ENCODE results near the gene LRATD1. TPM values are rescaled to one million over a fixed set of nuclear protein-coding genes. Genes with fewer than 3 reads are reported as not detected.
A peak's percentile ranks its signal among the peaks of the same experiment; 100 is the strongest.

LRATD1 gene
- total and polyA plus RNA-seq, 2 donors (not counting 3 experiments of a cell fraction or from before 2014, with no cell fraction given), result not detected

DNA sequence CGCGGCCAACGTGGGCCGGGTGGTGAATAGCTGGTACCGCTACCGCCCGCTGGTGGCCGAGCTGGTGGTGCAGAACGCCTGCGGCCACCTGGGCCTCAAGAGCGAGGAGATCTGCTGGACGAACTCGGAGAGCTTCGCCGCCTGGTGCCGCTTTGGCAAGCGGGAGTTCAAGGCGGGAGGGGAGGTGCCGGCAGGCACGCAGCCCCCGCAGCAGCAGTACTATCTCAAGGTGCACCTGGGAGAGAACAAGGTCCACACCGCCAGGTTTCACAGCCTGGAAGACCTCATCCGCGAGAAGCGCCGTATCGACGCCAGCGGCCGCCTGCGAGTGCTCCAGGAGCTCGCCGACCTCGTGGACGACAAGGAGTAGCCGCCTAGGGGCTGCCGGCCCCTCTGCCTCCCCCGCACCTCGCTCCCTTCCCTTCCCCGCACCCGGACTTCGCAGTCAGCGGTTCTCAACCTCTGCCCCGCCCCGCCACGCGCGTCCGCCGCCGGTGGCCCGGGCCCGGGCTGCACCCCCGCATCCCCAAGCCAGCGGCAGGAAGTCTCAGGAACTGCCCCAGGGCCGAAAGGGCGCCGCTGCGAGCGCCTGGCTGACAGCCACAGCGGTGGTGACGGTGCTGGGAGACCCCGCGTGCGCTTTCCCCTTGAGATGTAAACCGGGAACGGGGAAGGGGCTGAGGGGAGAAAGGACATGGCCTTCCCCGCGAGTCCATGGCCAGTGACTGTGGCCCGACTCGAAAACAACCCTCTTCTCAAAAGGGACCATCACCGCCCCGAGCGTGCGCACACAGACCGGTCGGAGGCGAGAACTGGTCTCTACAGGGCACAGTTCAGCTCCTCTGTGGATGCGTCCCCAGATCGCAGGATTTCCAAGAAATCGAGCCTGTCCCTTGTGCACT is 2.2 kb downstream of the LRATD1 start:
- Histone ChIP-seq H3K9ac (replicated peaks; ENCODE audit: extremely low read depth, insufficient read depth, low read length) (no peak overlapping the region), H3K9me1 (replicated peaks; ENCODE audit: control insufficient read depth, extremely low read depth, insufficient read depth, low read length) (no peaks in the 10 kb centered on the region), H3K79me2 (ENCODE audit: control insufficient read depth, insufficient read depth, low read length) (no peaks in the 10 kb centered on the region), H3K4me3 (replicated peaks in 1 of 3; ENCODE audit: insufficient read depth in 1 of 3, low read depth in 1 of 3, low read length in 3 of 3) (peak overlapping the region in 1 of 3 experiments; percentile 12), H3K9me3 (replicated peaks; ENCODE audit: control insufficient read depth, insufficient read depth, low read length) (no peaks in the 10 kb centered on the region), H4K20me1 (replicated peaks; ENCODE audit: control insufficient read depth, extremely low read depth, insufficient read depth, low read length) (no peaks in the 10 kb centered on the region), H3K4me2 (ENCODE audit: insufficient read depth, low read length) (no peak overlapping the region), H3K36me3 (ENCODE audit: control insufficient read depth in 2 of 2, extremely low read depth in 1 of 2, insufficient read depth in 2 of 2, low read length in 2 of 2) (no peaks in the 10 kb centered on the region), H3K4me1 (ENCODE audit: control insufficient read depth, extremely low read depth, insufficient read depth, low read length) (peaks cover 2% of the 10 kb centered on the region), H3K27me3 (ENCODE audit: control insufficient read depth in 2 of 2, insufficient read depth in 2 of 2, low read length in 2 of 2) (peaks cover 31 to 41% of the 10 kb centered on the region in 2 experiments), H2AFZ (ENCODE audit: low read depth, low read length) (no peak overlapping the region), H3K27ac (ENCODE audit: insufficient read depth, low read depth, low read length) (no peak overlapping the region)
- DNase-seq (ENCODE audit: low read depth, low spot score) (peak; percentile 51), FAIRE-seq (no peak)
- ChIA-PET CTCF (interaction anchor here (0.7 to 2.4 kb wide), 3 partner anchors 942 to 955 kb away, joined by 3 to 16 read pairs (median 3); no protein-coding TSS in a partner anchor), POLR2A (no interaction called here)
- dilution Hi-C loops (cut with MboI; ENCODE audit: extremely low pct_ligation_motif_present, low sequenced_read_pairs) (no loop called here), intact Hi-C loops (cut with micrococcal nuclease) (loop anchor here (1.0 kb wide), 1 partner anchor 943 kb away; no protein-coding TSS in a partner anchor)
- no TSS peak for BruUV-seq (replicated peaks)
- peak; percentile 70 for TF ChIP-seq EZH2 (IDR thresholded peaks at IDR 0.05; ENCODE audit: borderline replicate concordance, low read depth, low read length, severe bottlenecking)
- TF ChIP-seq CTCF (IDR thresholded peaks at IDR 0.05; ENCODE audit: extremely low read depth in 1 of 2, insufficient read depth in 1 of 2, low read depth in 1 of 2, low read length in 2 of 2), result peak; percentile 25 to 71
- no peak for TF ChIP-seq GATA2 (IDR thresholded peaks at IDR 0.05; ENCODE audit: insufficient read depth, insufficient read length, low read depth, low read length)

Data from endothelial cell of umbilical vein (primary cell).